DOHH2 (cell line): Measurements from ENCODE around the gene HEPHL1.

Experiments used
- EZH2phosphoT487 ChIP-seq: fragments of 200-600 bp; sonication (generic); IDR thresholded peaks from 2 replicates; pipeline ENCODE4 v1.6.1; 2017; ENCODE audit warnings: borderline replicate concordance, mild to moderate bottlenecking, antibody characterized with exemption, low read length, moderate library complexity, mixed read lengths
- TF ChIP-seq, protein P1 (sequence below): fragments of 200-600 bp; sonication (generic); IDR thresholded peaks from one replicate; pipeline ENCODE4 v1.5.1; 2014; ENCODE audit warnings: antibody characterized with exemption, mild to moderate bottlenecking, low read depth, low read length; ENCODE audit not compliant: poor library complexity, severe bottlenecking

DNA sequence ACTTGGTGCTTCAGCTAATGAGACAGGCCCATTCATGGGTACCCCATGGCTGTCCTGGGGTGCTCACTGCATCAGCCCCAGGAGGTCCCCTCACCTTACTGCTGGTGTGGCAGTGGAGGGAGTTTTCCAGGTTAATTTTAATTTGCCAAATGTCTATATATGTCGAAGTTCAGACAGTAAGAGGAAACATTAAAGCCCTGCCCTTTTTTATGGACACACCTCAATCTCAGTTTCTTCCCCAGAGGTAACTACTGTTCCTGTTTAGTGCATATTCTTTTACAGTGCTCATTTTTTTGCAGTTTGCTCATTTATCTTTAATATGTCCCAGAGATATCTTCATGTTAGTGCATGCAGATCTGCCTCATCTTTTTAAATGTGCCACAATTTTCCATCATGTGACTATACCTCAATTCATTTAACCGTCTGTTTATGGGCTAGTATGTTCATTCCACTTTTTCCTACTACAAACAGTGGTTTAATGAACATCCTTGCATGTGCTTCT is 119.1 kb downstream of the HEPHL1 start:
- TF ChIP-seq, protein P1, sequence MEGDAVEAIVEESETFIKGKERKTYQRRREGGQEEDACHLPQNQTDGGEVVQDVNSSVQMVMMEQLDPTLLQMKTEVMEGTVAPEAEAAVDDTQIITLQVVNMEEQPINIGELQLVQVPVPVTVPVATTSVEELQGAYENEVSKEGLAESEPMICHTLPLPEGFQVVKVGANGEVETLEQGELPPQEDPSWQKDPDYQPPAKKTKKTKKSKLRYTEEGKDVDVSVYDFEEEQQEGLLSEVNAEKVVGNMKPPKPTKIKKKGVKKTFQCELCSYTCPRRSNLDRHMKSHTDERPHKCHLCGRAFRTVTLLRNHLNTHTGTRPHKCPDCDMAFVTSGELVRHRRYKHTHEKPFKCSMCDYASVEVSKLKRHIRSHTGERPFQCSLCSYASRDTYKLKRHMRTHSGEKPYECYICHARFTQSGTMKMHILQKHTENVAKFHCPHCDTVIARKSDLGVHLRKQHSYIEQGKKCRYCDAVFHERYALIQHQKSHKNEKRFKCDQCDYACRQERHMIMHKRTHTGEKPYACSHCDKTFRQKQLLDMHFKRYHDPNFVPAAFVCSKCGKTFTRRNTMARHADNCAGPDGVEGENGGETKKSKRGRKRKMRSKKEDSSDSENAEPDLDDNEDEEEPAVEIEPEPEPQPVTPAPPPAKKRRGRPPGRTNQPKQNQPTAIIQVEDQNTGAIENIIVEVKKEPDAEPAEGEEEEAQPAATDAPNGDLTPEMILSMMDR = no peak
- TF ChIP-seq EZH2phosphoT487 = no peak
